ENCODE results near the gene DOK1. TPM values are rescaled to one million over a fixed set of nuclear protein-coding genes. Genes with fewer than 3 reads are reported as not detected.

Gene DOK1
- total RNA-seq, 1 donor from 2014 or later = 23.6 TPM

DNA sequence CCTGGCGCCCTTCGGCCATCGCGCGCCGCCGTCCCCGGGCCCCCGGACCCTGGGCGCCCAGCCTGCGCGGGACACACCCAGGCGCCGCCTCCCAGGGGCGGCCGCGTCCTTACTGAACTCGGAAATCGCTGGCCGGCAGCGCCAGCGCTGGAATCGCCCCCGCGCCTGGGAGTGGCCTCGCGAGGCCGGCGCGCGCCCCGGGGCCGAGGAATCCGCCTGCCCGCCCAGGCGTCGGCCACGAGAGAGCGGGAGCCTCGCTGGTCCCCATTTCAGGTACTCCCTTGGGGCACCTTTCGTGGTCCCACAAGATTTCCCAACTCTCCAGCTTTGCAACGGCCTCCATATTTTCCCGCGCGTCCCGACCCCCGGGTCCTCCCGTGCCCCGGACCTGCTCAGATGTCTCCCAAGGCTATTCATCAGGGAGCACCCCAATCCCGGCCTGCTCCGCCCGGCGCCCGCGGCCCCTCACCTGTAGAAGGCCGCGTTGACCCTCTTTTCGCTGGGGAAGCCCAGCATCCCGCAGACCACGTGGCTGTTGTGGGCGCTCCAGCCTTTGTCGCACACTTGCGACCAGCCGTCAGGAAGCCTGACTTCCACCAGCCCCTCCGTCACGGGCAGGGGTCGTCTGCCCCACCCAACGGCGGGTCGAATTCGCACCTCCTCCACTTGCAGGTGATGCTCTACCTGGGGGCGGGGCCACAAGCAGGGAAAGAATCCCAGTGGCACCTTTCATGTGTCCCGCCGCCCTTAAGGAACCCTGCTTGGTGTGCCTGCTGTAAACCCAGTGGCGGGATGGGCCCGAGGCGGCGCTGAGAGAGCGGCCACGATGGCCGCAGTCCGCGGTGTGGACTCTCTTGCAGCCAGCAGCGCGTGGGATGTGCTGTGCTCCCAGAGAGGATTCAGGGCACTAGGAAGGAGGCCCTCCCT, 5.4 kb upstream of the DOK1 start:
- TF ChIP-seq, protein P1, sequence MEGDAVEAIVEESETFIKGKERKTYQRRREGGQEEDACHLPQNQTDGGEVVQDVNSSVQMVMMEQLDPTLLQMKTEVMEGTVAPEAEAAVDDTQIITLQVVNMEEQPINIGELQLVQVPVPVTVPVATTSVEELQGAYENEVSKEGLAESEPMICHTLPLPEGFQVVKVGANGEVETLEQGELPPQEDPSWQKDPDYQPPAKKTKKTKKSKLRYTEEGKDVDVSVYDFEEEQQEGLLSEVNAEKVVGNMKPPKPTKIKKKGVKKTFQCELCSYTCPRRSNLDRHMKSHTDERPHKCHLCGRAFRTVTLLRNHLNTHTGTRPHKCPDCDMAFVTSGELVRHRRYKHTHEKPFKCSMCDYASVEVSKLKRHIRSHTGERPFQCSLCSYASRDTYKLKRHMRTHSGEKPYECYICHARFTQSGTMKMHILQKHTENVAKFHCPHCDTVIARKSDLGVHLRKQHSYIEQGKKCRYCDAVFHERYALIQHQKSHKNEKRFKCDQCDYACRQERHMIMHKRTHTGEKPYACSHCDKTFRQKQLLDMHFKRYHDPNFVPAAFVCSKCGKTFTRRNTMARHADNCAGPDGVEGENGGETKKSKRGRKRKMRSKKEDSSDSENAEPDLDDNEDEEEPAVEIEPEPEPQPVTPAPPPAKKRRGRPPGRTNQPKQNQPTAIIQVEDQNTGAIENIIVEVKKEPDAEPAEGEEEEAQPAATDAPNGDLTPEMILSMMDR (IDR thresholded peaks at IDR 0.05; ENCODE audit: insufficient read depth, low read length, poor library complexity, severe bottlenecking) = no peak
- Histone ChIP-seq H3K4me3 (ENCODE audit: low read depth, low read length) (peak overlapping the region; percentile 58), H3K27me3 (ENCODE audit: control insufficient read depth, insufficient read depth, low read length) (no peaks in the 10 kb centered on the region), H3K36me3 (ENCODE audit: control insufficient read depth, insufficient read depth, low read length) (no peaks in the 10 kb centered on the region)
- no peak for DNase-seq (ENCODE audit: low read depth)

DNA sequence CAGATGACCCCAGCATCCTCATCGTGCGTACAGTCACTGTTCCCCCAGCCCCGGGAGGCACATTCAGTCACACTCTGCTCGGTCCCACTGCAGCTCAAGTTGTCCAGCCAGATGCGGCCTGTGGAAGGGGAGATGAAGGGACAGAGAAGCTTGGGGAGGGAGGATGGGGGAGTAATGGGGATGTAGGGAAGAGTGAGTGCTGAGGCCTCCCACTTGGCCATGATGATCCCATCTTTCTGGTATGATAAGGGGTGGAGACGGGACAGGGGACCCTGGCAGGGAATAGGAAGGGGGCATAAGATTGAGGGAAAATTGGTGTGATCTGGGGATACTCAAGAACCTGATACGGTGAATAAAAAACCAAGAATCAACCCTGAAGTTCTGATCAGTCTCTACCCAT, 4.3 kb upstream of the DOK1 start:
- H3K36me3 ChIP-seq (ENCODE audit: control insufficient read depth, insufficient read depth, low read length) = no peaks in the 10 kb centered on the region
- no peak for DNase-seq (ENCODE audit: low read depth)
- no peak overlapping the region for H3K4me3 ChIP-seq (ENCODE audit: low read depth, low read length)
- H3K27me3 ChIP-seq (ENCODE audit: control insufficient read depth, insufficient read depth, low read length) = no peaks in the 10 kb centered on the region
- TF ChIP-seq, protein P1 (IDR thresholded peaks at IDR 0.05; ENCODE audit: insufficient read depth, low read length, poor library complexity, severe bottlenecking) = no peak

DNA sequence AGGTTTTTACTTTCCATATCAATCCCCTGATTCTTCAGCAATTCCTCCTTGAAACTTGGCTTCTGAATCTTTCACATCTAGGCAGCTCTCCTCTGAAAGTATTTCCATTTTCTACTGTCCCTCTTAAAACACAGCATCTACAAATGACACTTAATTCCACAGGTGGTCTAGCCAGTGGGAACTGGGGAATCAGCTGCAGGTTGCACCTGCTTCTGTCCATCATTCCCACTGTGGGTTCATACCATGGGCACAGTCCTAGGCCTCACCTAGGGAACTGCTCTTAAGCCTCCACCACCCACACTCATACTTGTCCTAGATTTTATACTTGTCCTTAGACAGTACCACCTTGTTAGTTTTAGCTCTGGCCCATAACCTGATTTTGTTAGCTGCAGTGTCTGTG, 3.0 kb upstream of the DOK1 start:
- H3K36me3 ChIP-seq (ENCODE audit: control insufficient read depth, insufficient read depth, low read length) = no peaks in the 10 kb centered on the region
- TF ChIP-seq, protein P1 (IDR thresholded peaks at IDR 0.05; ENCODE audit: insufficient read depth, low read length, poor library complexity, severe bottlenecking) = no peak
- H3K4me3 ChIP-seq (ENCODE audit: low read depth, low read length) = no peak overlapping the region
- no peaks in the 10 kb centered on the region for H3K27me3 ChIP-seq (ENCODE audit: control insufficient read depth, insufficient read depth, low read length)
- DNase-seq (ENCODE audit: low read depth) = no peak

DNA sequence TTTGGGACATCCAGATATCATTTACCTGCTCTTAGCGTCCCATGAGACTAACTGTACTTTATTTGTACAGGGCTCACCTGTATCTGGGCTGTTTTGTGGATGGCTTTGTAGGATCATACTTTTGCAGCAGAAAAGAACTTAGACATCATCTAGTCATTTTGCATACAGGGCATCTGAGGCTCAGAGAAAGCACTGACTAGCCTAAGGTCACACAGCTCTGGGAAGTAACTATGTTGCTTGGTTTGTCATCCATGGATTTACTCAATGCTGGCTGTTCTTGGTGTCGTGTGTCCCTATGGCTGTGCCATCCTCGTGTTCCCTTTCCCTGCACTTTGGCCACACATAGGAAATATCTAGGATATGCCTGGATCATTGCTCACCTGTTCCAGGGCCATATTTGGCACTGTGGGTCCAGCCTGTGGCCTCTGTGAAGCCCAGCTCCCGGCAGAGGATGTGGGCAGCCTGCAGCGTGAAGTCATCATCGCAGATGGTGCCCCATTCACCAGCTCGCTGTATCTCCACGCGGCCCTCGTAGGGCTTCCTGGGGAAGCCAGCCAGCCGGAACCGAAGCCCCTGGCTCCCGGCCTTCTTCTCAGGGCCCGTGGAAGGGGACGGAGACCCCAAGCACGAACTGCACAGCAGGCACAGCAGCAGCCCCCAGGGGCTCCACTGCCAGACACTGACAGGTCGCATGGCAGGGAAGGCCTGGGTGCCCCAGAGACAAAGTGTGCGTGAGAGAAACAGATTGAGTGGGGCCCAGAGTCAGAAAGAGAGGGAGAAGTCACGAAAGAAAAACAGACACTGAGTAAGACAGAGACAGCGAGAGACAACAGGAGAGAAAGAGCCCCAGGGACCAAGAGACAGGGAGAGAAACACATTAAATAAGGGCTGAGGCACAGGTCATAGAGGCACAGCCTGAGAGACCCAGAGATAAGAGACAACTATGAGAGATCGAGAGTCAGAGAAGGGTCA, 2.3 kb upstream of the DOK1 start:
- Histone ChIP-seq H3K4me3 (ENCODE audit: low read depth, low read length) (no peak overlapping the region), H3K27me3 (ENCODE audit: control insufficient read depth, insufficient read depth, low read length) (no peaks in the 10 kb centered on the region), H3K36me3 (ENCODE audit: control insufficient read depth, insufficient read depth, low read length) (no peaks in the 10 kb centered on the region)
- DNase-seq (ENCODE audit: low read depth) = no peak
- TF ChIP-seq, protein P1 (IDR thresholded peaks at IDR 0.05; ENCODE audit: insufficient read depth, low read length, poor library complexity, severe bottlenecking) = no peak

DNA sequence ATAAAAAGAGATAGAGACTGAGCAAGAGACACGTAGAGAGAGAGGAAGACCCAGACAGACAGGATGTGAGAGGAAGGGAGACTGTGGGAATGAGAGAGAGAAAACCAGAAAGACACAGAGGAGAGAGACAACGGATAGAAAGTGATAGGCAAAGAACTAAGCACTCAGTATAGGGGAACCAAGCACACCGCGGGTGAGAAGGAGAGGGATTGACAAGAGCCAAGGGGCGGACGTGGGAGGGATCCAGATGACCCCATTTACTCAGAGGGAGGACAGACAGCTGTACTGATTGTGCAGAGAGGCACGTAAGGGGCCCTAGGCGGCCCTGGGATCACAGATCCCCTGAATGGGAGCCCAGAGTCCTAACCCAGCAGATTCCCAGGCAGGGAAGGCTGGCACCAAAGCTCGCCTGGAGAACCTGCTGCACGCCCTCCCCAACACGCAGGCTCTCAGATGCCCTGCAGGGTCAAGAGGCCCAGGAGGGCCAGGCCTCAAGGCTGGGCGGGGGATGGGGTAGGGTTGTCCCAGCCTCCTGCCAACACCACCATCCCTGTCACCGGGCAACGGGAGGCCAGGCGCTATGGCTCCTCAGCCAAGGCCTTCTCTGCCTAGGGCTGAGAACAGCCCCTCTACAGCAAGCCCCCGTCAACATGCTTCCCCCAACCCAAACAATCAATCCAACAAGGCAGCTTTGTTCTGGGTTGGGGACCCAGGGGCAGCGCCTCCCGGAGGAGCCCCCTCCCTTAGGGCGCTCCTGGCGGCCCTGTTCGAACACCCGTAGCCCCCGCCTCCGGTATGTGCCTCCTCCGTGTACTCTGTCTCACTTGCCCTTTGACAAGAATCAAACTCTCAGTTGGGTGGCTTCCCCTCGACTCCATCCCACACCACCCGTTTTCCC, 1.4 kb upstream of the DOK1 start:
- Histone ChIP-seq H3K36me3 (ENCODE audit: control insufficient read depth, insufficient read depth, low read length) (no peaks in the 10 kb centered on the region), H3K4me3 (ENCODE audit: low read depth, low read length) (peak overlapping the region; percentile 80), H3K27me3 (ENCODE audit: control insufficient read depth, insufficient read depth, low read length) (no peaks in the 10 kb centered on the region)
- no peak for DNase-seq (ENCODE audit: low read depth)
- TF ChIP-seq, protein P1 (IDR thresholded peaks at IDR 0.05; ENCODE audit: insufficient read depth, low read length, poor library complexity, severe bottlenecking) = no peak
